HG02973 (cell line): Measurements from ENCODE around the gene HOXA1.

ENCODE experiments used
- ATAC-seq: cut with Tn5 transposase; IDR thresholded peaks from one replicate; pipeline ENCODE4 v1.9.1; 2021; ENCODE audit warnings: moderate library complexity; ENCODE audit not compliant: unreplicated experiment

Gene HOXA1

DNA sequence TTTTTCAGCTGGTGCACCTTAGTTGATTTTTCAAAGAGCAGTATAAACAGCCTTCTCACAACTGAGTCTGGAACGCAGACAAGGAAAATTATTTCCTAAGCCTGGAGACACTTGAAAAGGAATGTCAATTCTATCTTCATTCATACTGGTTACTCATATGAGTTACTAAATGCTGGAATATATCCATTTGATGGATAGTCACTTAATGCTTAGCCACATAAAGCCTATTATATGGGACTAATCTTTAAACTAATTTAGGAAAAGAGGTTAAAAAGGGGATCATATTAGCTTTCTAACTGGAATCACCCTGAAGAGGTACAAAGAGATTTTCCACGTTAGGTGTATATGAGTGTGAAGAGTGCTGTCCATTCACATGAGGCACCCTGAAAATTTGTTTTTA lies 36.4 kb upstream of the HOXA1 start:
- ATAC-seq = no peak

DNA sequence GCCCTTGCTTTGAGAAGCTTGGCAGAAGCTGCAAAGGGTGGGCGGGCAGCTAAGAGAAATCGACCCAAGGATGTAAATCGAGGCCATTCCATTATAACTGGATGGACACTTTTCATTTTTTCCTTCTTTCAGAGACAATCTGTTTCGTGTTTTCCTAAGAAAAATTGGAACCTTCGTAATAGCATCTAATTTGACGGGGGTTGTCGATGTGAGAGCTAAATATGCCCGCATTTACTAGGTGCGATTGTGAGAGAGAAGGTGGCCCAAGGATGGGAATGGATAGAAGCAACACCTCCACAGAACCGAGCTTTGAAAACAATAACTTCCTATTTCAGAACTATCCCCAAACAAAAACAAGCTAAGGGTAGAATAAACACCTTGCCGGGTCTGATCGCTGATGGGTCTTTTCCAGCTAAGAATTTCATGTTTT lies 35.6 kb upstream of the HOXA1 start:
- ATAC-seq = no peak

DNA sequence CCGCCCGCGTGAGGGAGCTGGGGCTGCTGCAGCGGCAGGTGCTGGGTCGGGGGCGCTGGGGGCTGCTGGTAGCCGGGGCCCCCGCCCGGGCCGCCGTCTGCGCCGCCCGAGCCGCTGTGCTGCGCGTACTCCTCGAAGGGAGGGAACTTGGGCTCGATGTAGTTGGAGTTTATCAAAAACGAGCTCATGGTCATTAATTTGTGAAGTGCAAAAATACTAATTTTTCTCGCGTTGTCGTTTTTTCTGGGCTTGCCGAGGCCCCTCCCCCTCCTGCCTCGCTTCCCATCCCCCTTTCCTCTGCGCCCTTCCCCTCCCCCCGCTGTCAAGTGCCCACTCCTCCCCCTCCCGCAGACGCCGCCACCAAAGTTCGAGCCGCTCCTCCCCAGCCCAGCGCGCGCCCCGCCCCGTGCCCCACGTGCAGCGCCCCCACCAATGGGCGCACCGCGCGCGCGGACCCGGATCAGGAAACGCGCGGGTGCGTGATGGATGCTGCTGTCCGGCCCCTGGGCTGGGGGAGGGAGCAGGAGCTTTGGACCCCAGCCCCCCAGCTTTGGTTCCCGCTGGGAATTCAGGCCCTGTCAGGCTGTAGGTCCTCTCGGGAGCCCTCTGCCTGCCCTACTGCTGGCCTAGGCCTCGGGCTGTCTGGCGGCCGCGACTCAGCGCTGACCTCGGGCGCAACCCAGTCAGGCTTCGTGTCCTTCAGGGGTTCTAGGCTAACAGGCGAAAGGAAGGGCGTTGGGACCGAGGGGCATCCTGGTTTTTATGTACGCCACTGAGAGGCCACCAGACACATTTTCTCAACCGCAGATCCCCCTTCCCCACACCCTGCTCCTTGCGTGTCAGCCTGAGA lies 35.0 kb upstream of the HOXA1 start, which contains the start of gene HOXA4:
Gene HOXA4 (minus strand): TSS at position 218 of the 850 bp plus-strand sequence. CDS start 24 bp downstream, at position 194.
- ATAC-seq = no peak

DNA sequence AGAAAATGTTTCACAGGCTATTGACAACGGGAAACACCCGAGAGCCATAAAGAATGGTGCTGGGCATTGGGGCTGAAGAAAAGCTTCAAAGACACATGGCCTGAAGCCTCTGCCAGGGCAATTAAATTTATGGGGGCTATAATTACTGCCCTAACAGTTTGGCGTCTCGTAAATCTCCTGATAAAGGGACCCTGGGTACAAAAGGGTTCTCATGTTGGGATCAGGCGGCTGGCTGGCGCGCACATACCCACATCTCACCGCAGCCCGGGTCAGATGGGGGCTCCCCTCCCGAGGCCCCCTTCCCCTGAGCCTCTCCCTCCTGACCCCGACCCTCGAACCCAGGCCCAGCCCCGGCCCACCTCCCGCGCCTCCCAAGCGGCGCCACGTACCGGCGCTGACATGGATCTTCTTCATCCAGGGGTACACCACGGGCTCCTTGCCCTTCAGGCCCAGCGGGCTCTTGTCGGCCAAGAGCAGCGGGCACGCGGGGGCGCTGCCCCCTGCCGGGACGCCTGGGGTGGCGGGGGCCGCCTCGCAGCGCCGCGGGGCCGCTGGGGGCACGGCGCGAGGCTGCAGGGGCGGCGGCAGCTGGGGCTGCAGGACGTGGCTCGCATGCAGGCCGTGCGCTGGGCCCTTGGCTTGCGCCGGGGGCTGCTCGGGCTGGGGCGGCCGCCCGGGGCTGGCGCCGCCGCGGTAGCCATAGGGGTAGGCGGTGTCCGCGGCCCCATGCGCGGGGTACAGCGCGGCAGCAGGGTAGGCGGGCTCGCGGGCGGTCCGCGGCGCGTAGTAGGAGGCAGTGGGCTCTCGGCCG lies 34.1 kb upstream of the HOXA1 start:
- ATAC-seq = no peak

DNA sequence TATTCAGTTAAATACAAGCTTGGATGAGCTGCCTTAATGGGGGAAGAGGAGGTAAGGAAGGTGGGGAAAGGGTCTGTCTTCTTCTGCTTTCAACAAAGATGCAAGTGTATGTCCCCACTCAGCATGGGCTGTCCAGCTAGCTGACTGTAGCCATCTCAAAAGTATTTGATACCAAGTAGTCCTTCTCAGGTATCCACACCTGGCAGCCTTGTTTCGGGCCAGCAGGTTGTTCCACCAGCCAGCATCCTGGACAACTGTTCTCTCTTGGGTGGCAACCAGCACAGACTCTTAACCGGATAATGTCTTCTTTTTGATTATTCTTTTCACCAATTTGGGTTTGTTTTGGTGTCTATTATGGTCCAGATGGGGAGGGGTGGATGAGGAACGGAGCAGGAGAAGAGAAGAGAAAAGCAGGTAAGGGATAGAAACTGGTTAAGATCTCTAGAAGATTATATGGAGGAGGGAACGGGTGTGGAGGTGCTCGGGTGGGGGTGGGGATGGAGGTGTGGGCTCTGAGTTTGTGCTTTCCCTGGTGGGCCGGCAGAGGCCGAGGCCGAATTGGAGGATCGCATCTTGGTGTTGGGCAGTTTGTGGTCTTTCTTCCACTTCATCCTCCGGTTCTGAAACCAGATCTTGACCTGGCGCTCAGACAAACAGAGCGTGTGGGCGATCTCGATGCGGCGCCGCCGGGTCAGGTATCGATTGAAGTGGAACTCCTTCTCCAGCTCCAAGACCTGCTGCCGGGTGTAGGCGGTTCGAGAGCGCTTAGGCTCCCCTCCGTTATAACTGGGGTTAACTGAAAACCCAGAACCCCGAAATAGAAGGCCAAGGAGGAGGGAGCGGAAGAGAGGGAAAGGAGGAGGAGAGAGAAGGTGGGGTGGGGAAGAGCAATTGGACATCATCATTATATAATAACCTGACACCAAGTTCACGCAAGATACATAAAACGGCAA lies 33.3 kb upstream of the HOXA1 start:
- ATAC-seq = no peak

DNA sequence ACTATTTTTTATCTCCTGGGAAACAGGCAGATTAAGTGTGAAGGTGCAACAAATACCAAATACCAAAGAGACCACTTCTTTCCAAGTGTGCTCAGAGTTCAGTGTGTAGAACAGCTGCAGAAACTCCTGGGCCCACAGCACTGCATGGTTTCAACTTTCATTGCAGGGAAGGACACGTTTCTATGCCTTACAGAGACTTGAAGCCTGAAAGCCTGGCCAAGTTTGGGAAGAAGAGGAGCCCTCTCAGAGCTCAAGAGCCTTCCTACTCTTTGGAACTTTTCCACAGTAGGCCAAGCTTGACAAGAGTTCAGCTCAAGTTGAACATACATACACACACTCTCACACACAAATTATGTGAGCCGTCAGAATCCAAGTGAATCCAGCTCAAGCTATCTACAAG lies 32.2 kb upstream of the HOXA1 start:
- no peak for ATAC-seq

DNA sequence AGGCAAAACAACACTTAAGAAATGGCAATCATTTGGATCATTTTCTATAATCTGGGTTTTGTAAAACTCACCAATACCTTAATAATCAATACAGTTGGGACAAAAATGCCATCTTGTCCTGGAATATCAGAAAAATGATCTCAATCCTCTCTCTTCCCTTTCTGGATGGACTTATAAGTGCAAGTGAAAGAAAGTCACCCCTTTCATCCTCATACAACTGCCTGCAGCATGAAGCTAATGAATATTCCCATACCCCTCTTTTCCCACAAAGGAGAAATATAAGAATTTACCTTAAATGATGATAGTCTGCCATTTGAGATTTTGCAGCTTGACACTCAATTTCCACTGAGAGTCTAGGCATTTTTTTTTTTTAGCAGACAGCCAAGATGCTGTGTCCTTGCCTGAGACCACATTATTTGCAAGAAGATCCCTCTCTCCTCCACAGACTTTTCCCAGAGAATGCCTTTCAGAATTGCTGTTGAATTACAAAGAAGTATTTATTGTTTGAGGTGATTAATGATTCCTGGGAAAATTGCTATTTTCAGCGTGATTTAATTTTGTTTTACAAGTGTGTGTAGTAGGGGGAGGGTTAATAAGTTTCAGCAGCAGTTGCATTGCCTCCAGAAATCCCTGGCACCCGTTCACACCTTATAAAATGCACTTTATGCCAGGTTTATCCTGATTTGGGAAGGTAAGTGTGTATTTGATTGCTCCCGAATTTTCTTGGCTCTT lies 31.0 kb upstream of the HOXA1 start:
- ATAC-seq = no peak

DNA sequence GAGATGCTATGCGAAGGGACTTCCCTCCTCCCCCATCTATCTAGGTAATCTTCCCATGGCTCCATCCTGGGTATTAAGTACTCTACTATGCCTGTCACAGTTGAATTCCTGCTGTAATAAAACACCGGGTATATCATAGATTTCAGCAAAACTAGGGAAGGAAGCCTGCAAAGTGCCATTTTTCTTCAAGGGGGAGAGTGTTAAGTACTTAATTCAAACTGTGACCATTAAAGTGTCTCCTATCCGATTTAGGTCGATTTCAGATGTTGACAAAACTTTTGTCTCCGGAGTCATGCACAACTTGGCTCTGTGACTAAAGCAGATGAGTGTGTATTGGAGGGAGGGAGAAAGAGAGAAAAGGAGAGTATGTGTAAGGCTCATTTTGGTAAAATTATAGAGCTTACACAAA lies 30.2 kb upstream of the HOXA1 start:
- ATAC-seq = no peak

DNA sequence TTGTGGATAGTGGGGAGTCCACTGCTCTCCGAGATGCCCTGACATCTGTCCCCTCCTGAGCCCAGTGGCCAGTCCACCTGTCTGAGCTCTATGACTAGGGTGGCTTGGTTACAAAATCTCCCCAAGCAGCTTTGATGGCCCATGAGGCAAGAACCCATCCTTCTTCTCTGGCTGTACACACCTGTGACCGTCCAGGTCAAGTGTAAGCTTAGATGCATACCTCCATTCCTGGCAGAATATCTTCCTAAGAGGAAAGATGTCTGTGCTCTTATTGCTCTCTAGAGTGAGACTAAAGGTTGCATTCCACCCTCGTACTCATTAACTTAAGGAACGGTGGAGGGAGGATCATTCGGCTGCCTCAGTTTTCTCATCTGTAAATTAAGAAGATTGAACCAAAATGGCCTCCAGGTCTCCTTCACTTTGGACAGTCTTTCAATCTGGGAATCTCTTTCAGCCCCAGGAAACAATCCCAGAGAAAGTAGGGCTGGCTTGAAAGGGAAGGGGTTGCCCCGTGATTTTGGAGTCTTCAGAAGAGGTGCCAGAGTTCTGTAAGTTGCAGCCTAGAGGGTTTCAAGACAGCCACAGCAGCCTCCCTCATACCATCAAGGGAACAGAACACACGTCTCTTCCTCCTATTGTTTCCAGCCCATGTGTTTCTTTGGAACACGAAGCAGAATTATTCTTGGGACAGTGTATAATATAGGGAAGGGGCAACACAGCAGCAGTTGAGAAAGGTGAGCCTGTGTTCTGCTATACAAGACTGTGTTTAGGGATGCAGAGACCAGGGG lies 29.3 kb upstream of the HOXA1 start:
- ATAC-seq = no peak

DNA sequence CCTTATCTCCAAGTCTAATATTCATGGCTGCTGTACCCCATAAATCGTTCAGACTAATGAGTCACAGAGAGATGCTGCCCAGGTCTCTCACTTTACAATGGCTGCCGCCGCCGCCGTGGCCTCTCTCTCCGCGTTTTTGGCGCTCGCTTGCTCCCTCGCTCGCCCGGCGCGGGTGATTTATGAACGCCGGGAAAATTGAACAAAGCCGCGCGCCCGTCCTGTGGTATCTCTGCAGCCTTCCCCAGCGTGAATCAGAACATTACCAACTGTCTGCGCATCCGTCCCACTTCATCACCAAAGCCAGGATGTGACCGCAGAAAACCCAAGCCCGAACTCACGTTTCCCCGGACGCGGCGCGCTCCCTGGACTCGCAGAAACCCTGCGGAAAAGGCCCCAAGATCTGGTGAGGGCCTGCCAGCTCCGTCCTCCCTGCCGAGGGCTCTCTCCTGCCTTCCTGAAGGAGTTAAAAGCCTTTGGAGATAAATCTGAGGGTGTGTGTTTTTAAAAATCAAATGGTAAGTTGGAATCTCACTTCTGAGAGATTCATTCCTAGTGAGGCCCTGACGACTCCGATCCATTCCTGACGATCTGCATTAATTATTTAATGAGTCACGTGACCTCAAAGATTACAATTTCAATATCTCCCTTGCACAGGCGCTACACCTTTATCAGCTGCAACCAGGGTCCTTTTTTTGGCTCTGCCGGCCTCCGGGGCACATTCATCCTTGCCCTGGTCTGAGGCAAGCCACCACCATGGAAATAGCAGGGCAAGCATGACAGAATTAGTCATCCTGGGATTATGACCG lies 28.5 kb upstream of the HOXA1 start:
- no peak for ATAC-seq

DNA sequence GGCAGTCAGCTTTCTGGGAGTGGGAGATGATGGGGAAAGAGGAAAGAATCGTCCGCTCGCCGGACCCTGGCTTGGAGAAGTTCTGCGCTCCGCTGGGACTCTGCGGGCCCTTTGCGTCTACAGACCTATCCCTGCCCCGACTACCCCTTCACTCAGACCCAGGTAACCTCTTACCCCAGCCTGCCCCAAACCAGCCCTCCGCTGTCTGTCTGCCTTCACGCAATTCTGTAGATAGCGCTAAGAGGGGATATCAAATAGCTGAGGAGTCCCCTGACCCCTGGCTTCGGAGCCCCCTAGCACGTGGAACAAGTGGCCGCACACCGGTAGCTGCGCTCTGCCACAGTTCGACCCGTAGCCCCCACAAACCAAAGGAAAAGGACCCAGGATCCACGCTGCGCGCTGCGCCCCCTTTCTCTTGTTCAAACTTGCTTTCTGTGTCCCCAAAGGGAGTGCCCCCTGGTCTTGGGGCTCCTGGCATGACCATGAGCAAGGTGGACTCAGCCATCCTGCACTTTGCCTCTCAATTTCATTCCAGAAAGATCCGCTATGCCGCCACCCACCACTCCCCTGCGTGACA lies 27.8 kb upstream of the HOXA1 start:
- no peak for ATAC-seq

DNA sequence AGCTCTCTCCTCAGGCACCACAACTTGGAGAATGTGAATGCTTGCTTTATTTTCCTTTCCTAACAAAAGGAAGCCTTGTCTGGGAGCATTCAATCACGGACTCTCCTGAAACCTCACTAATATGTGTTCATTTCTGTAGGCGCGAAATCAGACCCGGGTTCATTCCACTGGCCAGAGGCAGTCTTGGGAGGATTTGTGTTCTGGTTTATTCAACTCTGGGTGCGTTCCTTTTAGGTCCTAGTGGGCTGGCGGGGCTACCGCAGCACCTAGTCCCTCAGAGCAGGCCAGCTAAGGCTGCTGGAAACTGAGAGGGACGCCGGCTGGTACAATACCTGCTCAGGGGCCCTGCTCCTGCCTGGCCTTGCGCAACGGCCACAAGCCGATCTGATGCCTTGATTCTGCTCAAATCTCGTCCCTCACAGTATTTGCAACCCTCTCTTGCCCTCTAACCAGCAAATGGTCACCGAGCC lies 27.2 kb upstream of the HOXA1 start:
- ATAC-seq = no peak

DNA sequence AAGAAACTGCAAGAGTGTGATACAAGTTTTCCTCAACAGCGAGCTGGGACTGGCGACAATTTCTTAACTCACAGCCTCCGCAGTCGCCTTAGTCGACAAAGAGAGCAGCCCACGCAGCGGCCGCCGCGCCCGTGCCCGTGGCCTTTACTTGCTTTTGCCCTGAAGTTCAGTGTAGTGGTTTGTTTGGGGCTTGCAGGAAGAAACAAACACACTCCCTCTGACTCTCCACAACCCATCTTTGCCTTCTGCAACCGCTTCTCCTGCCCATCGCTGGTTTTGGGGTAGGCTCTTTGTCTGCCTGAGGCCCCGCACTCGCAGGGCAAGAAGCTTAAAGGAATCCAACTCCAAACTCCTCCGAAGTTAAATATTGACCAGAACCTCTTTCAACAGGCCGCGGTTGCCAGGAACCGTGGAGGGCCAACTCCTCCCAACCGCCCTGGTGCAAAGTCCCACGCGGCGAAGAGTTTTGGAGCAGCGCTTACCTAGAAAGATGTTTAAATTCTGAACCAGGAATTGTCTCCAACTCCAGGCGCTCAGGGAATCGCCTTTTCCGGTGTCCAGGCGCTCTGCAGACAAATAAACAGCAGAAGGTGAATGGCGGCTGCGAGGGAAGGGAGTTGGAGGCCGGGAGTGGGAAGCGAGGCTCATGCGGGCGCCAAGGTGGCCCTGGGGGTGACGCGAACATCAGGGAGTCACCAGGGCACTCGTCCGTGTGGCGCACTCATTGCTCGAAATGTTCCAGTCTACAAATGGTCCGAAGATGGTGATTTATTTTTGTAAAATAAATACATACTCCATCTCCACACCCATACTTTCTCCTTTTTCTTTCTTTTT lies 26.5 kb upstream of the HOXA1 start:
- ATAC-seq = no peak

DNA sequence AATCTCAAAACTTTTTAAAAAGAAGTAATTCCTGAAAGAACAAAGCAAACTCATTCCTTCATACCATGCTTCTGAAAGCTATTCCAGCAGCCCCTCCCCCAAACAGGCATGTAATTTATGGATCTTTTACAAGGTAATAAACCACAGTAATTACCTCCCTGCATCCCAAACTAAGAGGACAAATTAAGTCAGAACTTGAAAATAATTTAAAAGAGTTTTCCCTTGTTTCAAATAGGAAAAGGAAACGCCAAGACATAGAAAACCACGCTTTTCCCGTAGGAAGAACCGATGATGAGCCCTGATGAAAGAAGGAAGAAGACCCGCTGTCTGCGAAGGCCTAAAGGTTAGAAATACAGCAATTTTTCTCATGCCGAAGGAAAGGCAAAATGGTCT lies 25.9 kb upstream of the HOXA1 start:
- ATAC-seq = no peak

DNA sequence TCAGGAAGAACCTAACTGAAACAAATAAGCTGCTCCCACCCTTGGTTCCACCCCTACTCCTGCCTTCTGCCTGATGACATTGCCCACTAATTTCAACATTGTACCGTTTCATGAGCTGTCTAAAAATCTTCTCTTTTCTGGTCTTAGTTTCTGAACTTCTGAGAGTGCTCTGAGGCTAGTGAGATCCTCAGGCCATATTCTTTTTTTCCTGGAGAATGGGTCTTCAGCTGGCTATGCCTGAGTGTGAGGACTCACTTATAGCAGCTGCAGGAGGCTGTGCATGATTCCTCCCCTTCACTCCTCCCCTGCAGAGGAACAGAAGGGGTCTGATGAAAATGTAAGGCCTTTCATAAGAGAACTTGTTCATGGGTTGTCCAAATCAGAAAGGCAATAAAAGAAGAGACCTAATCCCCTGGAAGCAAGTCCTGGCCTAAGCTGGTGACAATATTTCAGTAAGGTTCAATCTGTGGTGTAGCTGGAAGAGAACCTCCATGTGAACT lies 23.7 kb upstream of the HOXA1 start:
- no peak for ATAC-seq

DNA sequence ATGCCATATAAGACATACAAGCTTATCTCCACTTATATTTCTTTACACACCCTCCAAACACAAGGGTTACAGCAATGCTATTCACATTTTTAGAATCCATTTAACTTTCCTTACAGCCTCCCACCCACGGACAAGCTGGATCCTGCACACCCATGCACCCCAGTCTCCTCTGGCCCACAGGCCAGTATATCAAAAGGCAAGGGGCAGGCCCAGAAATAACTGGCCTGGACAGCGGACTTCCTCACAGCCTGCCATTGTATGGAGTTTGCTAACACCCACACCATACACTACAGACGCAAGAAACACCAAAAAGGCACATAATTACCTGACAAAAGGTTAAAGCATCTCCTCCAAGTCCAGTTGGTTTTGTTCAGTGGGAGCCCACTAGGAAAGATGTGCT lies 22.8 kb upstream of the HOXA1 start:
- ATAC-seq = no peak

DNA sequence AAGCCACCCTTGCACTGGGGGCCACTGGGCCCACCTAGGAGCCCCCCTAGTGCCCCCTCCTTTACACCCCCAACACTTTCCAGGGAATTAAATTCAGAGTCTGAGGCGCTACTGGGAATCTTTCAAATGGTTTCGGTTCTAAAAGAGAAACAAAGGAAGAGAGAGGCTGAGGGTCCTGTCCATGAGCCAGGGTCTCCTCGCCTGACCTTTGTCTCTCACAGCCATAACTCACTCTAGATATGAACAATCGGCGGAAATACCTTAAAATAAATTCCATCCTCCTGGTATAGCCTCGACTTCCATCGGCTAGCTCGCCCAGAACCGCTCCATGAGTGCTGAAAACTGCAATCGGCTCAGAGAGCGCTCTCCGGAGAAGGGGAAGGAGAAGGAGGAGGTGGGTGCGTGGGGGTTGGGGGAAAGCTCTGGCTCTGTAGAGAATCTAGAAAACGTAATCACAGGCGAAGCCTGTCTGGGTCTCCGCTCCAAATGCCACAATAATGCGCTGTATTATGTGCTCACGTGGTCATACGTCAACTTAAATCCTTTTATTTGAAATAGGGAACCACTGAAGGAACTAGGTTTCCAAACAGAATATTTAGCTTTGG lies 22.2 kb upstream of the HOXA1 start:
- ATAC-seq = no peak
